ENCODE data around the gene ICAM5.
"Not testable (repeated sequence)": the region's sequence is repeated elsewhere in the genome, so short reads cannot be mapped to it uniquely, and the experiment has no call there.

ICAM5 gene

GRCh38 chr19:10270180-10270615, 19.6 kb upstream of the ICAM5 start:
- peak; percentile 79 for DNase-seq

GRCh38 chr19:10270616-10271394, 18.9 kb upstream of the ICAM5 start, which contains the start of gene ICAM1:
Gene ICAM1 (plus strand): TSS chr19:10271120. CDS start chr19:10271160, 40 bp downstream.
- DNase-seq = peak; percentile 83

- peak; percentile 27 for DNase-seq
These were observed 18.1 kb upstream of the ICAM5 start for GRCh38 chr19:10271543-10272086.

- DNase-seq = no peak
These were observed 15.2 kb upstream of the ICAM5 start for GRCh38 chr19:10274589-10274988.

GRCh38 chr19:10277795-10278589, 11.8 kb upstream of the ICAM5 start:
- DNase-seq = no peak

- DNase-seq = no peak
These were observed 10.8 kb upstream of the ICAM5 start for GRCh38 chr19:10278935-10279334.

- DNase-seq = no peak
These were observed 9.9 kb upstream of the ICAM5 start for GRCh38 chr19:10279737-10280442.

- not testable (repeated sequence) for DNase-seq
These were observed 7.7 kb upstream of the ICAM5 start for GRCh38 chr19:10282043-10282442.

- no peak for DNase-seq
These were observed 6.3 kb upstream of the ICAM5 start for GRCh38 chr19:10283301-10284064.

GRCh38 chr19:10284065-10284959, 5.4 kb upstream of the ICAM5 start:
- no peak for DNase-seq

GRCh38 chr19:10284960-10285278, 4.8 kb upstream of the ICAM5 start:
- DNase-seq = no peak

- no peak for DNase-seq
These were observed 4.4 kb upstream of the ICAM5 start for GRCh38 chr19:10285393-10285792.

GRCh38 chr19:10286803-10287737, 2.7 kb upstream of the ICAM5 start, which contains the start of gene ICAM4:
Gene ICAM4 (plus strand): TSS chr19:10286955. CDS start chr19:10287013, 58 bp downstream.
- DNase-seq = no peak

- no peak for DNase-seq
These were observed 1.0 kb upstream of the ICAM5 start for GRCh38 chr19:10288662-10289166.

- no peak for DNase-seq
These were observed 451 bp upstream of the ICAM5 start for GRCh38 chr19:10289167-10289835.

GRCh38 chr19:10290357-10290875, 664 bp downstream of the ICAM5 start:
- DNase-seq = no peak

GRCh38 chr19:10290876-10291553, 1.3 kb downstream of the ICAM5 start:
- DNase-seq = no peak

GRCh38 chr19:10291554-10292205, 1.9 kb downstream of the ICAM5 start:
- DNase-seq = no peak
